ENCODE results near the gene KDELR1.

- no peak for TF ChIP-seq CTCF (IDR thresholded peaks at IDR 0.05)
- no peak for TF ChIP-seq POLR2A (IDR thresholded peaks at IDR 0.05)
These were observed 20.4 kb downstream of the KDELR1 start for GRCh38 chr19:48370955-48371354.

Data from esophagus squamous epithelium (tissue), 4 donors.